Endothelial cell of umbilical vein (primary cell): ENCODE measurements around the gene IFITM10. TPM values are rescaled to one million over a fixed set of nuclear protein-coding genes. Genes with fewer than 3 reads are reported as not detected.

Experiments used
- BruUV-seq: library from RNA; stranded (reverse); fragments of 400-500 nt; replicated peaks from 2 replicates; lab custom pipeline; 2021; lab: Mats Ljungman, UMichigan
- CTCF ChIA-PET: fragments of 300-600, 350-600 bp; sonication (Branson Sonifier 250); formaldehyde crosslinking; loops from one replicate; lab custom pipeline; 2021; ENCODE audit warnings: antibody characterized with exemption, inconsistent platforms; lab: Charles Lee
- POLR2A ChIA-PET: fragments of 300-600, 350-600 bp; sonication (Branson Sonifier 250); formaldehyde crosslinking; loops from one replicate; lab custom pipeline; 2021; ENCODE audit warnings: antibody characterized with exemption, inconsistent platforms; lab: Charles Lee
- DNase-seq: peaks from one replicate; pipeline ENCODE4 v3.0.0-alpha.2; 2011; ENCODE audit warnings: low read depth, low spot score
- FAIRE-seq: peaks from 2 replicates; lab custom pipeline; 2011; peaks lifted over from hg19 to GRCh38; lab: Jason Lieb, UNC
- H2AFZ ChIP-seq: 2 replicates; pipeline ENCODE4 v1.6.0; 2012; ENCODE audit warnings: low read depth, low read length, control low read depth, inconsistent platforms
- H3K27ac ChIP-seq: 2 replicates; pipeline ENCODE4 v1.5.1; 2011; ENCODE audit warnings: low read depth, mild to moderate bottlenecking, control low read depth, low read length, moderate library complexity; ENCODE audit not compliant: insufficient read depth
- H3K27me3 ChIP-seq, 2 experiments: 2 replicates each; pipeline versions ENCODE4 v1.6.0 to v1.6.1; 2011; ENCODE audit warnings: low read length in 2 of 2, mixed read lengths in 1 of 2; ENCODE audit not compliant: control insufficient read depth in 2 of 2, insufficient read depth in 2 of 2
- H3K36me3 ChIP-seq, 2 experiments: 2 replicates in 1 of 2; 3 replicates in 1 of 2; pipeline ENCODE4 v1.5.1; 2011; ENCODE audit warnings: low read length in 2 of 2, mild to moderate bottlenecking in 1 of 2, moderate library complexity in 1 of 2; ENCODE audit not compliant: control insufficient read depth in 2 of 2, insufficient read depth in 2 of 2; ENCODE audit errors: extremely low read depth in 1 of 2
- H3K4me1 ChIP-seq: 3 replicates; pipeline ENCODE4 v1.5.1; 2011; ENCODE audit warnings: mild to moderate bottlenecking, low read length; ENCODE audit not compliant: control insufficient read depth, insufficient read depth; ENCODE audit errors: extremely low read depth
- H3K4me2 ChIP-seq: 2 replicates; pipeline ENCODE4 v1.6.1; 2011; ENCODE audit warnings: low read length, control low read depth, mixed read lengths; ENCODE audit not compliant: insufficient read depth
- H3K4me3 ChIP-seq, 3 experiments: fragments of 200-600 bp in 1 of 3; sonication (generic), shearing (Covaris generic) in 1 of 3; replicated peaks in 1 of 3; 2 replicates each; pipeline ENCODE4 v1.5.1; 2011 to 2016; ENCODE audit warnings: control low read depth in 3 of 3, low read length in 3 of 3, mild to moderate bottlenecking in 2 of 3, inconsistent platforms in 1 of 3, low read depth in 1 of 3, moderate library complexity in 1 of 3; ENCODE audit not compliant: insufficient read depth in 1 of 3
- H3K79me2 ChIP-seq: 2 replicates; pipeline ENCODE4 v1.6.0; 2012; ENCODE audit warnings: low read length, inconsistent platforms; ENCODE audit not compliant: control insufficient read depth, insufficient read depth
- H3K9ac ChIP-seq: replicated peaks from 2 replicates; pipeline ENCODE3; 2011; ENCODE audit warnings: low read length, control low read depth; ENCODE audit not compliant: insufficient read depth; ENCODE audit errors: extremely low read depth
- H3K9me1 ChIP-seq: replicated peaks from 3 replicates; pipeline ENCODE4 v1.6.0; 2011; ENCODE audit warnings: mild to moderate bottlenecking, low read length; ENCODE audit not compliant: control insufficient read depth, insufficient read depth; ENCODE audit errors: extremely low read depth
- H3K9me3 ChIP-seq: replicated peaks from 2 replicates; pipeline ENCODE4 v1.5.1; 2012; ENCODE audit warnings: low read length, inconsistent platforms; ENCODE audit not compliant: control insufficient read depth, insufficient read depth
- H4K20me1 ChIP-seq: replicated peaks from 2 replicates; pipeline ENCODE3; 2011; ENCODE audit warnings: mild to moderate bottlenecking, low read length; ENCODE audit not compliant: control insufficient read depth, insufficient read depth; ENCODE audit errors: extremely low read depth
- EZH2 ChIP-seq: IDR thresholded peaks from 2 replicates; pipeline ENCODE4 v1.6.1; 2012; ENCODE audit warnings: borderline replicate concordance, low read depth, mild to moderate bottlenecking, moderate library complexity, low read length, inconsistent platforms; ENCODE audit not compliant: severe bottlenecking
- FOS ChIP-seq: IDR thresholded peaks from 2 replicates; pipeline ENCODE4 v1.6.1; 2011; ENCODE audit warnings: mild to moderate bottlenecking, low read length, moderate library complexity, borderline replicate concordance; ENCODE audit not compliant: insufficient read depth
- GATA2 ChIP-seq: IDR thresholded peaks from 2 replicates; pipeline ENCODE4 v1.7.0; 2011; ENCODE audit warnings: low read depth, mild to moderate bottlenecking, moderate library complexity, mixed read lengths, low read length; ENCODE audit not compliant: insufficient read length, insufficient read depth
- JUN ChIP-seq: IDR thresholded peaks from 2 replicates; pipeline ENCODE4 v1.6.1; 2011; ENCODE audit warnings: borderline replicate concordance, low read depth; ENCODE audit not compliant: insufficient read length, insufficient read depth
- MYC ChIP-seq: IDR thresholded peaks from one replicate; pipeline ENCODE4 v1.6.1; 2011; ENCODE audit warnings: mild to moderate bottlenecking, low read depth, low read length
- POLR2A ChIP-seq: IDR thresholded peaks from 2 replicates; pipeline ENCODE4 v1.6.1; 2012; ENCODE audit warnings: low read depth, mild to moderate bottlenecking, control low read depth, low read length
- POLR2AphosphoS5 ChIP-seq: IDR thresholded peaks from 2 replicates; pipeline ENCODE4 v1.6.1; 2012; ENCODE audit warnings: low read depth, mild to moderate bottlenecking, control low read depth, low read length, moderate library complexity; ENCODE audit not compliant: insufficient read depth
- dilution Hi-C: fragments of 300-500 bp; cut with MboI; formaldehyde crosslinking; loops from one replicate; pipeline ENCODE4 v1.15.0; 2019; ENCODE audit warnings: low sequenced_read_pairs; ENCODE audit not compliant: extremely low pct_ligation_motif_present
- intact Hi-C: fragments of 100-400 bp; cut with micrococcal nuclease; formaldehyde crosslinking; loops from one replicate; pipeline ENCODE4 v1.10.0; 2022
- polyA plus RNA-seq, 4 experiments: library from polyadenylated mRNA; depleted of rRNA in 3 of 4; stranded (reverse) in 3 of 4; unstranded in 1 of 4; fragments of >200 nt; gene quantifications; 2 replicates each; pipeline versions ENCODE4 v1.2.1 to v1.2.3, GENCODE V29; 2011 to 2012; ENCODE audit warnings: missing spikeins in 1 of 4
- total RNA-seq: library from RNA; stranded (reverse); gene quantifications from 2 replicates; pipeline ENCODE4 v1.2.3, GENCODE V29; 2021
- TF ChIP-seq, protein P1 (sequence below), 2 donors: IDR thresholded peaks; 1 replicate in 1 of 2; 2 replicates in 1 of 2; pipeline ENCODE4 v1.5.1; 2011; ENCODE audit warnings: low read length in 2 of 2, mild to moderate bottlenecking in 2 of 2, moderate library complexity in 2 of 2, control low read depth in 1 of 2, inconsistent platforms in 1 of 2, low read depth in 1 of 2; ENCODE audit not compliant: insufficient read depth in 1 of 2; ENCODE audit errors: extremely low read depth in 1 of 2
- TF ChIP-seq, protein P2 (sequence below): IDR thresholded peaks from 2 replicates; pipeline ENCODE4 v1.6.1; 2011; ENCODE audit not compliant: insufficient read depth, insufficient read length

IFITM10 gene
- total and polyA plus RNA-seq, 2 donors (not counting 3 experiments of a cell fraction or from before 2014, with no cell fraction given) = 0.04 to 0.66 TPM

DNA sequence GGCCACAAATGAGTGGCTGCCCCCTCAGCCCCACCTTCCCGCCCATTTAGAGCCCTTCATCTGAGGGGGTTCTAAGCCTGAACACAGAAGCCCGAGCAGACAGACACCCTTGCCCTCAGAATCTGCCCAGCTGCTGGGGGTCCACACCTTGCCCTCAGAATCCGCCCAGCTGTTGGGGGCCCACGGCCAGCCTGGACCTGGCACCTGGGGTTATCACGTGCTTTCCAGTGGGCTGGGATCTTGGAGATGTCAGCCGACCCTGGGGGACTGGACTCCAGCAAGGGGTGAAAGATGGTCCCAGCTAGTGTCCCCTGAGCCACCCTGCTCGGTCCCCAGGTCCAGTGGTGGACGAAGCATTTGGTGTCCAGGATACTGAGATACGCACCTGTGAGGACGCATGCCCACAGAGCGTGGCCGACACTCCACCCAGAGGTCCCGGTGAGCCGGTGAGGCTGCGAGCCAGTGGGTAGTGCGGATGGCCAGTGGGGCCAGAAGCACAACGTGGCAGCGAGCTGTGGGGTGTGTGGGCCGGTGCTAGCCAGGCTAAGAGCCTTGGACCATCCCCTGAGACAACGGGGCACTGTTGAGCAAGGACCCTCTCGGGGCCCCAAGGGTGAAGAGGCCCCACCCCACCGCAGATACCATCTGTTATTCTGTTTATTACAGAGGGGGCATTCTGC, 16.5 kb upstream of the IFITM10 start:
- no peak for DNase-seq
- no peak for FAIRE-seq
- Histone ChIP-seq H4K20me1 (no peaks in the 10 kb centered on the region), H3K27ac (no peak overlapping the region), H3K79me2 (peaks cover 9% of the 10 kb centered on the region), H3K9me3 (no peaks in the 10 kb centered on the region), H3K9me1 (no peaks in the 10 kb centered on the region), H3K4me1 (peaks cover 12% of the 10 kb centered on the region), H3K9ac (no peak overlapping the region), H3K4me2 (no peak overlapping the region), H3K27me3 (no peaks in the 10 kb centered on the region), H3K36me3 (no peaks in the 10 kb centered on the region), H2AFZ (no peak overlapping the region), H3K4me3 (no peak overlapping the region)
- CTCF ChIA-PET = interaction anchor here (0.8 to 1.5 kb wide), 3 partner anchors 66 to 114 kb away, joined by 4 to 5 read pairs (median 4); no protein-coding TSS in a partner anchor
- POLR2A ChIA-PET = no interaction called here
- intact Hi-C loops (no loop called here), dilution Hi-C loops (no loop called here)
- TF ChIP-seq FOS (no peak), JUN (no peak)
- BruUV-seq = no TSS peak

DNA sequence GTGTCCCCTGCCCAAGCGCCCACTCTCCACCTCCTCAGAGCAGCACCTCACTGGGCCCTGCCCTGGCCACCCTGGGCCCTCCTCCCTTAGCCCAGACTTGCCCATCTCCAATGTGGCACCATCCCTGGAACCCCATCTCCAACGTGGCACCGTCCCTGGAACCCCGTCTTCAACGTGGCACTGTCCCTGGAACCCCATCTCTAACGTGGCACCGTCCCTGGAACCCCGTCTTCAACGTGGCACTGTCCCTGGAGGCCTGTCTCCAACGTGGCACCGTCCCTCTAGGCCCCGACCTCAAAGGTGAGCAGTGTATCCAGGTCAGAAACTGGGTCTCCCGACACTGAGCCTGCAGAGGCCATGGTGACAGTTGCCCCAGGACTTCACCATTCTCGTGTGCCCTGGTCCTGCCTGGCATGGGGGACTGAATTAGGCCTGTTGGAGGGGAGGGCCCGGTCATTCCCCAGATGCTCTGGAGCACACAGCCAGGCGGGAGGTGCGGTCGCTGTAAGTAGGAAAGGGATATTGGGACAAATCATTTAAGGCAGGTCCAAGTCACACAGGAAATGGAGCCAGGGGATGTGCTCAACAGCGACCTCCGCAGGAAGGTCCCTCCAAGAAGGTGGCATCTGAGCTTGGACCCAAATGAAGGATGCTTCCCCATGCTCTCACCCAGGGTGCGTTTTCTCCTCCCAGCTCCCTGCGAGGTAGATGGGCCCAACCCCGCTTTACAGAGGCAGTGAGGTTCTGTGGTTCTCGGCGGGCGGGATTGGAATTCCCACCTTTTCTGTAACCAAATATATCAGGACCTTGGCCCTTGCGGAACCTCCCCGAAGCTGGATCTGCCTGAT, 15.7 kb upstream of the IFITM10 start:
- DNase-seq (no peak), FAIRE-seq (no peak)
- H3K4me2 ChIP-seq = no peak overlapping the region
- peaks cover 0 to under 1% of the 10 kb centered on the region in 2 experiments for H3K36me3 ChIP-seq
- TF ChIP-seq JUN = no peak
- no peak for TF ChIP-seq GATA2
- no peak for TF ChIP-seq POLR2A
- no peak for TF ChIP-seq POLR2AphosphoS5
- TF ChIP-seq, protein P1, sequence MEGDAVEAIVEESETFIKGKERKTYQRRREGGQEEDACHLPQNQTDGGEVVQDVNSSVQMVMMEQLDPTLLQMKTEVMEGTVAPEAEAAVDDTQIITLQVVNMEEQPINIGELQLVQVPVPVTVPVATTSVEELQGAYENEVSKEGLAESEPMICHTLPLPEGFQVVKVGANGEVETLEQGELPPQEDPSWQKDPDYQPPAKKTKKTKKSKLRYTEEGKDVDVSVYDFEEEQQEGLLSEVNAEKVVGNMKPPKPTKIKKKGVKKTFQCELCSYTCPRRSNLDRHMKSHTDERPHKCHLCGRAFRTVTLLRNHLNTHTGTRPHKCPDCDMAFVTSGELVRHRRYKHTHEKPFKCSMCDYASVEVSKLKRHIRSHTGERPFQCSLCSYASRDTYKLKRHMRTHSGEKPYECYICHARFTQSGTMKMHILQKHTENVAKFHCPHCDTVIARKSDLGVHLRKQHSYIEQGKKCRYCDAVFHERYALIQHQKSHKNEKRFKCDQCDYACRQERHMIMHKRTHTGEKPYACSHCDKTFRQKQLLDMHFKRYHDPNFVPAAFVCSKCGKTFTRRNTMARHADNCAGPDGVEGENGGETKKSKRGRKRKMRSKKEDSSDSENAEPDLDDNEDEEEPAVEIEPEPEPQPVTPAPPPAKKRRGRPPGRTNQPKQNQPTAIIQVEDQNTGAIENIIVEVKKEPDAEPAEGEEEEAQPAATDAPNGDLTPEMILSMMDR (IDR thresholded peaks at IDR 0.05; ENCODE audit: extremely low read depth in 1 of 2, insufficient read depth in 1 of 2, low read depth in 1 of 2, low read length in 2 of 2) = no peak
- TF ChIP-seq, protein P2, sequence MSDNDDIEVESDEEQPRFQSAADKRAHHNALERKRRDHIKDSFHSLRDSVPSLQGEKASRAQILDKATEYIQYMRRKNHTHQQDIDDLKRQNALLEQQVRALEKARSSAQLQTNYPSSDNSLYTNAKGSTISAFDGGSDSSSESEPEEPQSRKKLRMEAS = no peak
- no peak for TF ChIP-seq FOS
- TF ChIP-seq EZH2 = no peak
- no peak for TF ChIP-seq MYC
- H3K27me3 ChIP-seq = no peaks in the 10 kb centered on the region
- BruUV-seq = no TSS peak
- H3K9me1 ChIP-seq = no peaks in the 10 kb centered on the region
- peaks cover 9% of the 10 kb centered on the region for H3K79me2 ChIP-seq
- dilution Hi-C loops = no loop called here
- H3K4me1 ChIP-seq = peaks cover 12% of the 10 kb centered on the region
- no peaks in the 10 kb centered on the region for H4K20me1 ChIP-seq
- no peaks in the 10 kb centered on the region for H3K9me3 ChIP-seq
- H3K4me3 ChIP-seq = no peak overlapping the region
- ChIA-PET CTCF (interaction anchor here (0.8 to 1.5 kb wide), 4 partner anchors 66 to 113 kb away, joined by 4 to 5 read pairs (median 4); no protein-coding TSS in a partner anchor), POLR2A (no interaction called here)
- H2AFZ ChIP-seq = no peak overlapping the region
- no peak overlapping the region for H3K27ac ChIP-seq
- H3K9ac ChIP-seq = no peak overlapping the region
- intact Hi-C loops = no loop called here
